Stimulated activated naive CD8-positive, alpha-beta T cell treated with anti-CD3 and anti-CD28 coated beads, Interleukin-15, Interleukin-2, amounts not matched to agents 100 ng/mL and 50 ng/mL, for 24 hours (primary cell): ENCODE results near the gene PRKAG2.

Experiments
- H3K27ac Mint-ChIP-seq: one replicate; pipeline ENCODE4 v1.8.0; 2021; ENCODE audit warnings: mild to moderate bottlenecking, mixed read lengths
- H3K27me3 Mint-ChIP-seq: one replicate; pipeline ENCODE4 v1.8.0; 2021; ENCODE audit warnings: mixed read lengths
- H3K36me3 Mint-ChIP-seq: one replicate; pipeline ENCODE4 v1.8.0; 2021; ENCODE audit warnings: low read depth, mixed read lengths
- H3K4me1 Mint-ChIP-seq: one replicate; pipeline ENCODE4 v1.8.0; 2021; ENCODE audit warnings: low read depth, mixed read lengths
- H3K4me3 Mint-ChIP-seq: one replicate; pipeline ENCODE4 v1.8.0; 2021; ENCODE audit warnings: mild to moderate bottlenecking, mixed read lengths
- H3K9me3 Mint-ChIP-seq: one replicate; pipeline ENCODE4 v1.8.0; 2021; ENCODE audit warnings: mixed read lengths

The PRKAG2 gene

DNA sequence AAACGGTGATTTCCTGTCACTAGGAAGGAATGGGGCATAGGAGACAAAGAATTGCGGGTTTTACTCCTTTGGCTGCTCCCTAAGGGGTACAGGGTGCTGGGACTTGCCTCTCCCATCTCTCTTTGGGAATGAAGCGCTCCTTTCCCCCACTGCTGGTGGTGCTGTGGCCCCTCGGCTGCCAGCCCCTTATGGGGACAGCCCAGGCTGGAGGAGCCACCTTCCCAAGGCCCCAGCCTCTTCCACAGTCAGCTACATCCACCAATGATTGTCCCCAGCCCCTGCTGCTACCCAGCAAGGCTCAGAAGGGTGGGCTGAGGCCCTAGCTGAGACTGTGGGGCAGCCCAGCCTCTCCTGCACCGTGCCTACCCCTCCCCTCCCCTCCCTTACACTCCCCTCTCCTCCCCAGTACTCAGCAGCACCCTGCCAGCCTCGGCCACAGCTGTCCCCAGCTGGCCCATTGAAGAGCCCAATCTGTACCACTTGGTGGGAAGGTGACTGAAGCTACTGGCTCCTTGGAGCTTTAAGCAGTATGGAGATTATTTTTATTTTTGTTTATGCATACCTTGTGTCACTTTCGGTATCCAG is 19.0 kb downstream of the PRKAG2 start:
- H3K4me1 Mint-ChIP-seq = peaks cover 19% of the 10 kb centered on the region
- no peaks in the 10 kb centered on the region for H3K36me3 Mint-ChIP-seq
- H3K27me3 Mint-ChIP-seq = no peaks in the 10 kb centered on the region
- no peak overlapping the region for H3K4me3 Mint-ChIP-seq
- H3K27ac Mint-ChIP-seq = no peak overlapping the region
- no peaks in the 10 kb centered on the region for H3K9me3 Mint-ChIP-seq

GRCh38 chr7:151857412-151857811 is 19.5 kb downstream of the PRKAG2 start:
- peaks cover 25% of the 10 kb centered on the region for H3K4me1 Mint-ChIP-seq
- no peaks in the 10 kb centered on the region for H3K9me3 Mint-ChIP-seq
- H3K4me3 Mint-ChIP-seq = no peak overlapping the region
- H3K36me3 Mint-ChIP-seq = no peaks in the 10 kb centered on the region
- no peaks in the 10 kb centered on the region for H3K27me3 Mint-ChIP-seq
- H3K27ac Mint-ChIP-seq = no peak overlapping the region

GRCh38 chr7:151856516-151856915 is 20.4 kb downstream of the PRKAG2 start:
- no peak overlapping the region for H3K4me3 Mint-ChIP-seq
- no peaks in the 10 kb centered on the region for H3K9me3 Mint-ChIP-seq
- peaks cover 34% of the 10 kb centered on the region for H3K4me1 Mint-ChIP-seq
- no peaks in the 10 kb centered on the region for H3K27me3 Mint-ChIP-seq
- H3K36me3 Mint-ChIP-seq = no peaks in the 10 kb centered on the region
- H3K27ac Mint-ChIP-seq = no peak overlapping the region

DNA sequence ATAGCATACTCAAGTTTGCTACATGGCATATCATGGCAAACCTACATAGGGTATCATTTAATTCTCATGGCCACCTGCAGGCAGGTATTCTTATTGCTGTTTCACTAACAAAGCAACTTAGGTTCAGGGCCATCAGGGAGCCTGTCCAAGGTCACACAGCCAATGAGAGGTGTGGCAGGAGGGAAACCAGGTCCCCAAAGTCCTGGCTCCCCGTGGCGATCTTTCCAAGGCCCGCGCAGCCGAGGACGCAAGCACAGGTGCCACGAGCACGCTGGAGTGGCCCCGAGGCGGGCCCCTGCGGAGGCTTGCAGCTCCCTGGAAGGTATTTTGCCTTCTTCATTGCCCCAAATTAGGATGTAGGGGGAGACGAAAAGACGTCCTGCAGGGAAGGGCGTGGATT is 20.8 kb downstream of the PRKAG2 start:
- Mint-ChIP-seq H3K4me3 (no peak overlapping the region), H3K9me3 (no peaks in the 10 kb centered on the region), H3K27me3 (no peaks in the 10 kb centered on the region), H3K36me3 (no peaks in the 10 kb centered on the region), H3K4me1 (peaks cover 38% of the 10 kb centered on the region), H3K27ac (no peak overlapping the region)

DNA sequence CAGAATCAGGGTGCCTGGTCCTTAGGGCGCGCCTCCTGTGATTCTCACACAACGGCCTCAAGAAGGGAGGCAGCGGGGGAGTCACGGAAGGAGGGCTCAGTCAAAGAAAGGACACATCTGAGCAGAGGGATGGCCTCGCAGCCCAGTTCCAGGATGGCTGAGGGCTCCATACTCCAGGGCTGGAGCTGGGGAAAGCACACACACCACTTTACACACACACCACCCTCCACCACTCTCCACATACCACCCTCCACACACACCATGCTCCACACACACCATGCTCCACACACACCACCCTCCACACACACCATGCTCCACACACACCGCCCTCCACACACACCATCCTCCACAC is 22.2 kb downstream of the PRKAG2 start:
- Mint-ChIP-seq H3K4me1 (peaks cover 52% of the 10 kb centered on the region), H3K9me3 (no peaks in the 10 kb centered on the region), H3K36me3 (no peaks in the 10 kb centered on the region), H3K27ac (no peak overlapping the region), H3K27me3 (no peaks in the 10 kb centered on the region), H3K4me3 (no peak overlapping the region)

DNA sequence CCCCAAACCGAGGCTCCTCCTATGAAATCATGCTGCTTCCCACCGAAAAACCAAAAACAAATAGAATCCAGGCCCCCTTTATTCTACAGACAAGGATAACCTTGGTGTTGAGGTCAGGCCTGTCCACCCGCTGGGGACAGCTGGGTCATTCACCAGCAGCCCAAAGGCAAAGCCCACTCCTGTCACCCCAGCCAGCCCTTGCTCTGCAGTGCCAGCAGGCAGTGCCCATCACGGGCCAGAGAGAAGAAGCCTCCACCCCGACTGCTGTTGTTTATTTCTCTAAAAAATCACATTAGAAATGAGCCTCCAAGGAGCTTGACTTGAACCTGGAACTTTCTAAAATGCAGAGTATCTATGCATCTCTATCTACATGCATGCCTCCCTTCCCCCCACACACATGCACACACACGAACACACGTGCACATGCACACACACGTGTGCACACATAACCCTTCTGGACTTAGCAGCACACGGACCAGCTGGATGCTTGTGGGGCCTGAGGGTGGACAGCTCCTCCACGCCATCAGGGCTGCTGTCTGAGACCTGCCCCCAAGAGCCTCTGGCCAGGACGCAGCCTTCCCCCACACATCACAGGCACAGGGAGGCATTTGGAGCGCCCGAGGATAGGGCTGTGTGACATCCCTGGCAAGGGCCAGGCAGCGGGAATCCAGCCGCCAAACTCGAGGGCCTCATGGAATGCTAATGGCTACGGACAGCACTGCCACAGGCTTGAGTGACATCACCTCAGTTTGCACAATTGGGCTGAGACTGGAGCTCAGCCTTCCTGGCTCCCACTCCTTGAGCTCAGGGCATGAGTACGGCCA is 22.8 kb downstream of the PRKAG2 start:
- H3K9me3 Mint-ChIP-seq = no peaks in the 10 kb centered on the region
- H3K4me1 Mint-ChIP-seq = peaks cover 54% of the 10 kb centered on the region
- no peaks in the 10 kb centered on the region for H3K36me3 Mint-ChIP-seq
- H3K4me3 Mint-ChIP-seq = no peak overlapping the region
- H3K27me3 Mint-ChIP-seq = no peaks in the 10 kb centered on the region
- no peak overlapping the region for H3K27ac Mint-ChIP-seq

GRCh38 chr7:151852486-151853396 is 24.2 kb downstream of the PRKAG2 start:
- Mint-ChIP-seq H3K4me3 (no peak overlapping the region), H3K4me1 (peaks cover 54% of the 10 kb centered on the region), H3K27me3 (no peaks in the 10 kb centered on the region), H3K36me3 (no peaks in the 10 kb centered on the region), H3K27ac (no peak overlapping the region), H3K9me3 (no peaks in the 10 kb centered on the region)

DNA sequence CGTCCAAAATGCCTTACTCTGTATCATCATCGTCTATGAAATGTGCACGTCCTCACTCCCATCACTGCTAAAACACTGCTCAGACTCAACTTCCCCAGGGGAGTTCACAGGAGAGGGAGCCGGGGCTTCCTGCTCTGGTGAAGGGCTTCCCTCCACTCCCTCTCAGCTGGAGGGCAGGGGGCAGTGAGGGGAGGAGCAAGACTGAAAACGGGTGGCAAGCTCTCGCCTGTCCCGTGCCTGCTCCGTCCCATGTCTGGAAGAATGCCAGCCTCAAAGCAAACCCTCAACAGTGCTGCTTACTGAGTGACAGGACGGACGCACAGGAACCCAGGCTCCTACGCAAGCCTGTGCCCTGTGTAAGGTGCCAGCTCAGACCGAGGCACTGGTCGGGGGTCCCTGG is 25.1 kb downstream of the PRKAG2 start:
- peaks cover 44% of the 10 kb centered on the region for H3K4me1 Mint-ChIP-seq
- peak overlapping the region; percentile 92 for H3K27ac Mint-ChIP-seq
- H3K9me3 Mint-ChIP-seq = no peaks in the 10 kb centered on the region
- H3K27me3 Mint-ChIP-seq = no peaks in the 10 kb centered on the region
- peak overlapping the region; percentile 59 for H3K4me3 Mint-ChIP-seq
- no peaks in the 10 kb centered on the region for H3K36me3 Mint-ChIP-seq

- Mint-ChIP-seq H3K27me3 (no peaks in the 10 kb centered on the region), H3K27ac (peak overlapping the region; percentile 92), H3K36me3 (no peaks in the 10 kb centered on the region), H3K9me3 (no peaks in the 10 kb centered on the region), H3K4me3 (peak overlapping the region; percentile 59), H3K4me1 (peaks cover 41% of the 10 kb centered on the region)
Measured at GRCh38 chr7:151851145-151851751, 25.7 kb downstream of the PRKAG2 start.

DNA sequence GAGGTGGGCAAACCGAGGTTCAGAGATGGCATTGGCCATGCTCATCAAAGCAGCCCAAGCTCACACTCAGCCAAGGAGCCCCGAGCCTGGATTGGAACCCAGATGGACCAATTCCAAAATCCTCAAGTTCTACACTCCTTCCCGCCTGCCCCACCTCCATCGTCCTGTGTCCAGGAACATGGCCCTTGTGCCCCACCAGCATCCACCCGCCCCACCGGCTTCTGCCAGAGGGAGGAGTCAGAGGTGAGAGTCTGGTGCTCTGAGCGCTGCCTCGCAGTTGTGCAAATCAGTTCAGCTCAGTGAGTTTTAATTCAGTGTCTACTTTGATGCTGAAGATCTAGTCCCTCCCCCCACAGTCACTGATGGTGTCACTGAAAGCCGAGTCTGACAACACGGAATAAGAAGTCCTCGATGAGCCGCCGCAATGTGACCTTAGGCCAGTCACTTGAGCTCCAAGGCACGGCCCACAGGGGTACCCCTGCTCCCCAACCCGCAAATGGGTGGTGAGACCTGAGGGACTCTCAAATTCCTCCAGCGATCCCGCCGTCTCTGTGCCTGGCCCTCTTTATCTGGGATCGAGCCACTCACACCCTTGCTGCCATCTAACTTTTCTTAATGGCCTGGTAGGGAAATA is 26.3 kb downstream of the PRKAG2 start:
- peak overlapping the region; percentile 59 for H3K4me3 Mint-ChIP-seq
- H3K27me3 Mint-ChIP-seq = no peaks in the 10 kb centered on the region
- no peaks in the 10 kb centered on the region for H3K9me3 Mint-ChIP-seq
- H3K27ac Mint-ChIP-seq = peak overlapping the region; percentile 92
- H3K36me3 Mint-ChIP-seq = no peaks in the 10 kb centered on the region
- peaks cover 41% of the 10 kb centered on the region for H3K4me1 Mint-ChIP-seq

DNA sequence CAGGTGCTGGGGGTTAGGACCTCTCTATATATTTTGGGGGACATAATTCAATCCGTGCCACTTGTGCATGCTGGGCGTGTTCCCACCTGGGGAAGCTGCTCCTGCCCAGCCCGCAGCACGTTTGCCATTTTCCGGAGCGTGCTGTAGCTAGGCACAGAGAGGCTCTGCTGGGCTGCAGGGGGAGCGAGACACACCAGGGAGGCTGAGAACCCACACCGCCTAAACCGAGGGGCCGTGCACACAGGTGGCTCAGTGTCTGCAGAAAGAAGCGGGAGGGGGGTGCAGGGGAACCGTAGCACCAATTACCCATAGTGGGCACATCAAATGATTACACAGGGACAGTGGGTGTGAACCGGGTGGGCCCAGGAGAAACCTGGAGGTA is 27.0 kb downstream of the PRKAG2 start:
- H3K4me3 Mint-ChIP-seq = no peak overlapping the region
- no peaks in the 10 kb centered on the region for H3K27me3 Mint-ChIP-seq
- H3K36me3 Mint-ChIP-seq = no peaks in the 10 kb centered on the region
- H3K9me3 Mint-ChIP-seq = no peaks in the 10 kb centered on the region
- no peak overlapping the region for H3K27ac Mint-ChIP-seq
- peaks cover 41% of the 10 kb centered on the region for H3K4me1 Mint-ChIP-seq

DNA sequence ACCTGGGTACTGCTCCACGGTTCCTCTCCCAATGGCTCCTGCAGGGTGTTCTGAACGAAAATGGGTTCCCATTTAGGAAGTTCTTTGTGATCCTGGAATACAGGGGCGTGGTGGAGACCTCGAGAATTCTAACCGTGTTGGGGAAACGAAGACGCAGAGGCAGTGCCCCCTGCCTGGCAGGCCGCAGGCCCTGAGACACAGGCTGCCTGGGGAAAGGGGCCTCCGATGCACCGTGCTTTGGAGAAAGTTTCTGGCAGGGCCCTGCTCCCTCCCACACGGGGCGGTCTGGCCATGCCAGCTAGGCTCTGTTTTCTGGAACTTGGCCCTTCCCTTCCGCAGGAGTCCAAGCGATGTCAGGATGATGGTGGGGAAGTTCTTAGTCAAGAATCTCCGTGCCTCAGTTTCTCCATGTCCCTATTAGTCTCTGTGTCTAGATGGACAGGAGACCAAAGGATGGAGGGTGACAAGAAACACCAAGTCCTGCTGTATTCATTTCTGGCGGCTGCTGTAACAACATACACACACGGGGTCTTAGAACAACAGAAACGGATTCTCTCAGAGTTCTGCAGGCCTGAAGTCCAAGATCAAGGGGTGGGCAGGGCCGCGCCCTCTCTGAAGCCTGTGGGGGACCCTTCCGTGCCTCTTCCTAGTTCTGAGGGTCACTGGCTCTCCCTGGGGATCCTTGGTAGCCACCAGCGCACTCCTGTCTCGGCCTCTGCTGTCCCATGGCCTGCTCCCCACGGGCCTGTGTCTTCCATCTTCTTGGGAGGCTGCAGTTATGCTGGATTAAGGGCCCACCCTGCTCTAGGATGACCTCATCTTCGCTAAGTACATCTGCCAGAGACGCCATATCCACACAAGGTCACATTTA is 27.7 kb downstream of the PRKAG2 start:
- H3K27ac Mint-ChIP-seq = no peak overlapping the region
- H3K27me3 Mint-ChIP-seq = no peaks in the 10 kb centered on the region
- H3K9me3 Mint-ChIP-seq = no peaks in the 10 kb centered on the region
- H3K36me3 Mint-ChIP-seq = no peaks in the 10 kb centered on the region
- no peak overlapping the region for H3K4me3 Mint-ChIP-seq
- H3K4me1 Mint-ChIP-seq = peaks cover 41% of the 10 kb centered on the region

DNA sequence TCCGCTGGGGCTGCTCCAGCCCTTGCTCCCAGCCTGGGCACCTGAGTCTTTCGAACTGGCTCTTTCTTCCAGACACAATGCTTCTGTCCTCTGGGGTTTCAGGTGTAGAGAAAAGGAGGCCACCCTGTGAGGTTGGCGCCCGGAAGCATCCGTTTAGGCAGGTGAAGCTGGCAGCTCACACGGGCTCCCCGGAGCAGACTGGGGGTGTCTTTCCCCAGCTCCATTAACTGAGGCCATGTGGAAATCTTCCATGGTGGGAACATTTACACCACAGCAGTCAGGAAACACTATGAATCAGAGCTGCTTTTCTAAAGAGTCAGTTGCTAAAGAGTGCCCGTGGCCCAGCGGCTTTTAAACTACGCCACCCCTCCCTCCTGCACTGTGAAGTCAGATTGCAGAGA is 29.2 kb downstream of the PRKAG2 start:
- Mint-ChIP-seq H3K27me3 (no peaks in the 10 kb centered on the region), H3K27ac (no peak overlapping the region), H3K4me3 (no peak overlapping the region), H3K9me3 (no peaks in the 10 kb centered on the region), H3K36me3 (no peaks in the 10 kb centered on the region), H3K4me1 (peaks cover 32% of the 10 kb centered on the region)

- no peaks in the 10 kb centered on the region for H3K9me3 Mint-ChIP-seq
- no peaks in the 10 kb centered on the region for H3K36me3 Mint-ChIP-seq
- no peak overlapping the region for H3K27ac Mint-ChIP-seq
- H3K4me3 Mint-ChIP-seq = no peak overlapping the region
- peaks cover 27% of the 10 kb centered on the region for H3K4me1 Mint-ChIP-seq
- no peaks in the 10 kb centered on the region for H3K27me3 Mint-ChIP-seq
Measured at GRCh38 chr7:151847136-151847535, 29.8 kb downstream of the PRKAG2 start.
